ENCODE data around the gene NTRK3.

NTRK3 gene

GRCh38 chr15:88256279-88257230 lies at the start of gene NTRK3:
Gene NTRK3, minus strand, starts transcription at chr15:88256739. Its CDS starts 586 bp downstream, at chr15:88256153.
- no peak for DNase-seq (ENCODE audit: low read depth in 2 of 2)

- DNase-seq (ENCODE audit: low read depth in 2 of 2): no peak
These were observed 46.9 kb upstream of the NTRK3 start for GRCh38 chr15:88303395-88303794.

DNA sequence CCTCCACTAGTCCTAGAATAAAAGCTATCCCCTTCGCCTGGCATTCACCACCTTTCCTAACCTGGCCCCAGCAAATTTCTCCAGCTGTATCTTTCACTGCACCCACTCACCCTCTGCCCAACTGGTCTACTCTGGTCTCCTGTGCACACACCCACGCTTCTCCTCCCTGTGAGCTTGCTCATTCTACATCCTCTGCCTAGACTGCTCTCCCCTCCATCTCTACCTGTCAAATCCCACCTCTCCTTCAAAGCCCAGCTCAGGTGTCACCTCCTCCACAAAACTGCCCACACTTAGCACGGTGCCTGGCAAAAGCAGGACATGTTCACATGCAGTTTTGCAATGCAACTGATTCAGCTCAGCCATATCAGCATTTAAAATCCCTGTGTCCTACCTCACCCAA lies 45.8 kb upstream of the NTRK3 start:
- no peak for DNase-seq (ENCODE audit: low read depth in 2 of 2)

- no peak for DNase-seq (ENCODE audit: low read depth in 2 of 2)
These were observed 44.8 kb upstream of the NTRK3 start for GRCh38 chr15:88301311-88301710.

GRCh38 chr15:88300861-88301260 lies 44.3 kb upstream of the NTRK3 start:
- no peak for DNase-seq (ENCODE audit: low read depth in 2 of 2)

DNA sequence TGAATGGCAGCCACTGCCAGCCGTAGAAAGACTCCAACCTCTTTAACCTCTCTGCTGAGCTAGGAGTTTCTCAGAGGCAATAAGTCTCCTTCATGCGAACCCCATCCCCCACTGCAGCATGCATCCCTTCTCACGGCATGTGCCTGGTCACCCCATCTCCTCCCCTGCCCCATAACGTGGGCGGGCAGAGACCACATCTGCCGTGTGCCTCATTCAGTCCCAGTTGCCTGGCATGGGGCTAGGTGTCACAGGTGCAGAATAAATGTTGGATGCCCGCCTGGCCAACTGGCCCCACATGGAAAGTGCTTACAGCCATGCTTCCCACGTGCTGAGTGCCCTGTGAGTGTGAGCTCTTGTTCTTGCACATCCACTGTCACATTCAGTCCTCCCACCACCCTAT lies 43.5 kb upstream of the NTRK3 start:
- DNase-seq (ENCODE audit: low read depth in 2 of 2): no peak

GRCh38 chr15:88299497-88299896 lies 43.0 kb upstream of the NTRK3 start:
- no peak for DNase-seq (ENCODE audit: low read depth in 2 of 2)

DNA sequence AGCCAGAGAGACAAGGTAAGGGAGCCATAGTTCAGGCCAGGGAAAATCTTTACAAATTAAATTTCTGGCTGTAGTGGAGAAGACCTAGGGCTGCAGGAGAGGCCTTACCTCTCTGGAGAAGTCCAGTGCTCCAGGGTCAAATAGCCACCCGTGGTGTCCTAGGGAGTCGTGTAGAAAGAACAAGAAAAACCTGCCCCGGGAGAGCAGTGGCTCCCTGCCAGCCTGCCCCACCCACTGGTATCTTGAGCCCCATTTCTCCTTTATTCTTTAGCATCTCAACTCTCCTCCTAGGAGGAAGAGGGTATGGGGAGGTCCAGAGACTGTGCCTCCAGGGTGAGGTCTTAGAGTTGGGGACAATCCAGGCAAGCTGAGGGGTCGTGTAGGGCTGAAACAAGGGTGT lies 32.1 kb upstream of the NTRK3 start:
- no peak for DNase-seq (ENCODE audit: low read depth in 2 of 2)

DNA sequence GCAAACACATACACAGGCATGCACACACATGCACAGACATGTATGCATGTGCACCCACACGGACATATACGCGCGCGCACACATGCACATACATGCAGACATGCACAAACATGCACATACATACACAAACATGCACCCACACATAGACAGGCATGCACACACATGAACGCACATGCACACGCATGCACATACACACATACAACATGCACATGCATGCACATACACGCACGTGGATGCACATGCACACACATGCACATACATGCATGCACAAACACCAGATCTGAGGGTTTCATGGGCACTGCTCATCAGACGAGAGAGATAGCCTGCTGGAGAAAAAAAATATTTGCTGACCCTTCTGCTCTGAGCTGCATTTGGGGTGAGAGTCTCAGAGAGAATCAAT lies 31.7 kb upstream of the NTRK3 start:
- DNase-seq (ENCODE audit: low read depth in 2 of 2): no peak

DNA sequence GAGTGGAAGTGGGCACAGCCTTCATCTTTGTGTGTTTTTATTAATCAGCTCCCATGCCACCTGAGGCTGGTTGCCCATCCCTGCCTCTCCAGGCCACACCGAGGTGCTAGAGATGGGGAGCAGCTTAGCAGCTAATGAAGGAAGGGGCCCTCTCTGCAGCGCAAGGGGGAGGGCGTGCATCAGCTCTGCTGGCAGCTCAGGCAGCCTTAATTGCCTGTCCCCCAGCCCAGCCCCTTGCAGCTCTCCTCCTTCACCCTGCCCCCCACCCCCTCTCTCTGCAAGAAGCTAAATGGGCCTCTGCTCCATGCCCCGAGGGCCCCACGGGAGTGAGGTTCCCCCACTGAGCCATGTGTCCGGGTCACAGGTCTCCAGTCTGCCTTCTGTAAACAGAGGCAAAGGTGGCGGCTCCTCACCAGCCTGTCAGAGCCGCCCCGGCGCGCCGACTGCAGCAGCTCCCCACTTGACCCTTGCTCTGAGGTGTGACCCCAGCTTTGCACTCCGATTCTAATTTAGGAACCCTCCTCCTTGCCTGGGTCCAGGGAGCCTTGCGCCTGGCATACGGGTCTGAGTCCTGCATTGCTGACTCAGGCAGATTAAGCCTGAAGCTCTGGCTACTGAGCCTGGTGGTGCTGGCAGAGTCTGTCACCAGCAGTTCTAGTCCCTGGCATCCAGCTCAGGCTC lies 27.9 kb upstream of the NTRK3 start:
- DNase-seq (ENCODE audit: low read depth in 2 of 2): no peak

- DNase-seq (ENCODE audit: low read depth in 2 of 2): no peak
These were observed 26.1 kb upstream of the NTRK3 start for GRCh38 chr15:88282614-88283013.

DNA sequence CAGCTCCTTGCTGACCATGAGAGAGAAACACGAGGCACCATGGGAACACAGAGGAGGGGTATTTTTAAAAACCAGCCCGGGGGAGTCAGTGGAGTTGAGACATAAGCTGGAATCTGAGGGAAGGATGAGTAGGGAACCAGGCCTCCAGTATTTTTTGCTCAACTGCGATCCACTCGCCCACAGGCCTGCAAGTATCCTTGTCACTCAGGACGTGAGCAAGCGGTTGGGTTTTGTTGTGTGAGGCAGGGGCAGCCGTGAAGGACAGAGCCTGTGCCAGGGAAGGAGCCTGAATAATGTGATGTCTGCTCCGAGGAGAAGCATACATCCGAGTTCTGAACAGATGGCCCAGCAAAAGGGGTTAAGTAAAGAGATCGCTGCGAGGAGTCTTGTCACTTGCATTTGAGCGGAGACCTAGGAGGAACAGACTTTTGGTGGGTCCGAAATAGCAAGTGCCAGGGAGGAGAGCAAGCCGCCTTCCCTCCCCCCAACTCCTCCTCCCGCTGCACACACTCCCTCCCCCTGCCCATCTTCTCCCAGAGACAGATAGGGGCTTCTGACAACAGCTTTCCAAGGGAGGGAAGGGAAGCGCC lies 20.4 kb upstream of the NTRK3 start:
- DNase-seq (ENCODE audit: low read depth in 2 of 2): no peak

DNA sequence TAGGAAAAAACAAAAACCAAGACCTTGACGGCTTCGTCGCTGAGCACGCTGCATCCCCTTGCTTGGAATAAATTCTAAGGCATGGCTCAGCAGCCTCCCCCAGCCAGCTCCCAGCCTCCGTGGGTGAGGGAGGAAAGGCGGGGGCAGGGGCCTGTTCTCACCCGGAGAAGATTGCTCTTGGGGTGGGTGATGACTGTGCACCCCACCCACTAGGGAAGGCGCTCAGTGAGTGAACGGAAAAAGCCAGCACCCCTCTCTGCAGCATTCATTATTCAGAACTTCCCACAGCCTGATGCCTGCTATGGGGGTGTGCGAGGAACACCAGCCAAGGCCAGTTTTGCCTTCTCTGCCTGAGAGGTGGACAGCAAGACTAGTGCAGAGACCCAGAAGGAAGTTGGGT lies 19.3 kb upstream of the NTRK3 start:
- DNase-seq (ENCODE audit: low read depth in 2 of 2): no peak

- peak; percentile 46 to 52 for DNase-seq (ENCODE audit: low read depth in 2 of 2)
These were observed 18.3 kb upstream of the NTRK3 start for GRCh38 chr15:88274553-88275460.

DNA sequence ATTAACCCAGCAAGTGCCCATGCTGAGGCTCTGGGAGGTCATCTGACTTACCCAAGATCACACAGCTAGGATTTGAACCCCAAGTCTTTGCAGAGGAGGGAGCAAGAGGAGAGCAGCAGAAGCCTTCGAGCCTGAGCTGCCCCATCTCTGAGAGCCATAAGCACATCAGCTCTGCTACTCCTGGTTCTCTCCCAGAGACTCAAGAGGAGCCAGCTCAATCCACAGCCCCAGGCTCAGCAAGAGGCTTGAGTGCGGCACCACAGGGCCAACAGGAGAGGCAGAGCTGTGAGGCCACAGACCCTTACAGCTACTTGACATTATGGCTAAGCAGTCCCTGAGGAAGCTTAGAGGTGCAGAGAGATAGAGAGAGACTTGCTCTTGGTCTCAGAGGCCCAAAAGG lies 15.9 kb upstream of the NTRK3 start:
- no peak for DNase-seq (ENCODE audit: low read depth in 2 of 2)

DNA sequence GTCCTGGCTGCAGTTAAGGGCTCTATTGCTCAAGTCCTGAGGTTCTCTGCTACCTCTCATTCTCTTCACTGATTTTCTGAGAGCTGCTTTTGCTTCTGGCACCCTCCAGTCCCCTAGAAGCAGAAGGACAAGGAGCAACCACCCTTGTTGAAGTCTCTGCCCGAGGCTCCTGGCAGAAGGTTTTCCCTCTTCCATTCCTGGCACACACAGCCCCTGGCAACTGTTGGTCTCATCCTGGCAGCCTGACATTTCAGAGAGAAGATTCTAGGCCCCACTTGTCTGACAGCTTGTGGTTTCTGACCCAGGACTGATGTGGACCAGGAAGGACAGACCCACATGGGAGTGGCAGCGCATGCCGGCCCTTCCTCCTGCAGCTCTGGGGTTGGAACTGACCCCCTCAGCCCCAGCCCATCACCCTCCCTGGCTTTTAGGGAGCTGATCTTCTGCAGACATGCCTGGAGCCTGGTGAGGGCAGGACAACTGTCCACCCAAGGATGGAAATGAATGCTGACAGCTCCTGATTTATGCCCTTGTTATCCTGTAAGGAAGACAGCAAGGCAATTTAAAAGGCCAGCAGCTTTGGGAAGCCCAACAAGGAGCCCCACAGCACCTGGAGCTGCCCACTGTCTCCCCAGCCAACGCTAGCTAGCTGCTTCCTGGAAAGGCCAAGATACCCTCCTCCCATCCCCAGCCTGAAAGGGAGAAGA lies 13.0 kb upstream of the NTRK3 start:
- no peak for DNase-seq (ENCODE audit: low read depth in 2 of 2)

DNA sequence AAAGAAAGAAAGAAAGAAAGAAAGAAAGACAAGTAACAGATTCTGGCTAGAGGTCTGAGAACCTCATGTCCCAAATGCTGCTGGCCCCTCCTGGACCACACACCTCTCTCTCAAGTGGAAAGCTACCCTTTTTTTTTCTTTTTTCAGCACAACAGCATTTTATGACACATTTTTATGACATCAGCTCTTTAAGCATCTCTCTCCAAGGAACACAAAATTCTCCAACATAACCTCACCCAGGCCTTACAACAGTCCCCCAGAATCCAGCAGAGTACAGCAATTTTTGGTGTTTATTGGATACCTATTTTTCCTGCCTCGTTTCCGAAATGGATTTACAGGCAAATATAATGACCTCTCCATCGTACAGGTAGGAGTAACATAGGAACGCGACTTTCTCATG lies 11.2 kb upstream of the NTRK3 start:
- no peak for DNase-seq (ENCODE audit: low read depth in 2 of 2)

- no peak for DNase-seq (ENCODE audit: low read depth in 2 of 2)
These were observed 9.6 kb upstream of the NTRK3 start for GRCh38 chr15:88266170-88266569.

- no peak for DNase-seq (ENCODE audit: low read depth in 2 of 2)
These were observed 8.1 kb upstream of the NTRK3 start for GRCh38 chr15:88264622-88265021.

DNA sequence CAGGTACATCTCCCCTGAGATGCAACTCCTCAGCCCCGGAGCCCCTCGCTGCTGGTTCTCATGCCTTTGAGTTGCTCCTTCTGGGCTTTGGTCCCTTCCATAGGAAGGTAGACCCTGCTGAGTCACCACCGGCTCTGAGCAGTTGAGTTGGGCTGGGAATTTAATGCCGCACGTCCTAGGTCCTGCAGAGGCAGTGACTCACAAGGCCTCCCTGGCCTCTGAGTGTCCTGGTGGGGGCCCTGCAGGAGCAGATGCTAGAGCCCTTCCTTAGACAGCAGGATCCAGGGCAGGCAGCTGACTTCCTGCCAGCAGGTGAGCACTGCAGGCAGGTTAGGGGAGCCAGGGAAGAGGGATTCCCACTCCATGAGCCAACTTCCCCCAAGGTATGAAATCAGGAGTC lies 5.5 kb upstream of the NTRK3 start:
- DNase-seq (ENCODE audit: low read depth in 2 of 2): no peak

- no peak for DNase-seq (ENCODE audit: low read depth in 2 of 2)
These were observed 1.6 kb upstream of the NTRK3 start for GRCh38 chr15:88258093-88258641.

All from activated CD4-positive, alpha-beta T cell treated with anti-CD3 and anti-CD28 coated beads for 24 hours (primary cell).